ENCODE measurements around the gene CPNE6. TPM values are rescaled to one million over a fixed set of nuclear protein-coding genes. Genes with fewer than 3 reads are reported as not detected.

The CPNE6 gene
- polyA plus RNA-seq, 3 donors: not detected

DNA sequence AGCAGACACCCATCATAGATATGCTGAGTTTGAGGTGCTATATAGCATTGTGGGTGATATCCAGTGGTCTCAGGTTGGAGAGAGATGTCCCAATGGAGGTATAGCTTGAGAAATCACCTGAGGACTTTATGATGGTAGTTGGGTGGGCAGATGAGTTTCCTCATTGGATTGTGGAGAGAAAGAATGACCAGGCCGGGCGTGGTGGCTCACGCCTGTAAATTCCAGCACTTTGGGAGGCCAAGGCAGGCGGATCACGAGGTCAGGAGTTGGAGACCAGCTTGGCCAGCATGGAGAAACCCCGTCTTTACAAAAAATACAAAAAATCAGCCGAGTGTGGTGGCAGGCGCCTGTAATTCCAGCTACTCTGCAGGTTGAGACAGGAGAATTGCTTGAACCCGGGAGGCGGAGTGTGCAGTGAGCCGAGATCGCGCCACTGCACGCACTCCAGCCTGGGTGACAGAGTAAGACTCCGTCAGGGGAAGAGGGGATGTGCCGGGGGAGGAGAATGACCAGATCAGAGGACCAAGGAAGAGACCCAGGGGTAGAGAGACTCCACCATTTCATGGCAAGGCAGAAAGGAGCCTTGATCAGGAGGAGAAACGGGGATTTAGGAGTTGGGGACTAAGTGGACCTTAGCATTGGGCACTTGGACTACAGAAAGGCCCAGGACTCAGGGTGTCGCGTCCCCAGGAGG, 22.0 kb downstream of the CPNE6 start:
- H3K36me3 Mint-ChIP-seq: peaks cover 12 to 17% of the 10 kb centered on the region in 2 donors
- H3K27ac Mint-ChIP-seq: peak overlapping the region; percentile 85 to 95 (median 89)
- peaks cover 45% of the 10 kb centered on the region for H3K4me1 Mint-ChIP-seq
- Histone ChIP-seq H3K4me2 (replicated peaks; ENCODE audit: extremely low read depth, low read length, poor library complexity, severe bottlenecking) (peak overlapping the region; percentile 98), H3K9me3 (replicated peaks in 1 of 2; ENCODE audit: control insufficient read depth in 1 of 2, insufficient read depth in 1 of 2, low read length in 2 of 2) (no peaks in the 10 kb centered on the region), H2AFZ (ENCODE audit: insufficient read depth, low read depth, low read length, poor library complexity, severe bottlenecking) (peak overlapping the region; percentile 89), H3K27ac (ENCODE audit: low read depth in 1 of 2, low read length in 2 of 2) (peak overlapping the region; percentile 68 to 92), H3K36me3 (replicated peaks in 1 of 2; ENCODE audit: control insufficient read depth in 1 of 2, insufficient read depth in 2 of 2, low read length in 2 of 2) (peaks cover 5 to 12% of the 10 kb centered on the region in 2 donors), H3K4me1 (ENCODE audit: control insufficient read depth in 1 of 2, insufficient read depth in 2 of 2, low read length in 2 of 2) (peaks cover 36 to 49% of the 10 kb centered on the region in 2 donors), H3K4me3 (replicated peaks in 1 of 3; ENCODE audit: low read depth in 2 of 3, low read length in 3 of 3) (peak overlapping the region in 2 of 3 experiments; percentile 64 to 98), H3K79me2 (ENCODE audit: insufficient read depth, low read length) (peaks cover 34% of the 10 kb centered on the region), H3K27me3 (ENCODE audit: control insufficient read depth in 2 of 2, insufficient read depth in 2 of 2, low read length in 2 of 2) (no peaks in the 10 kb centered on the region), H3K9ac (ENCODE audit: insufficient read depth, low read length, poor library complexity, severe bottlenecking) (peak overlapping the region; percentile 6), H4K20me1 (ENCODE audit: insufficient read depth, low read length) (peaks cover 10% of the 10 kb centered on the region)
- no peak for DNase-seq
- peak overlapping the region; percentile 96 to 97 for H3K4me3 Mint-ChIP-seq
- 88% methylated on average over 17 of the region's 19 CpGs for WGBS (ENCODE audit: insufficient coverage)
- intact Hi-C loops (cut with micrococcal nuclease): no loop called here
- peaks cover 0 to 2% (median 0%) of the 10 kb centered on the region in 3 donors for H3K27me3 Mint-ChIP-seq (ENCODE audit: low read depth in 3 of 3)
- TF ChIP-seq, protein P1, sequence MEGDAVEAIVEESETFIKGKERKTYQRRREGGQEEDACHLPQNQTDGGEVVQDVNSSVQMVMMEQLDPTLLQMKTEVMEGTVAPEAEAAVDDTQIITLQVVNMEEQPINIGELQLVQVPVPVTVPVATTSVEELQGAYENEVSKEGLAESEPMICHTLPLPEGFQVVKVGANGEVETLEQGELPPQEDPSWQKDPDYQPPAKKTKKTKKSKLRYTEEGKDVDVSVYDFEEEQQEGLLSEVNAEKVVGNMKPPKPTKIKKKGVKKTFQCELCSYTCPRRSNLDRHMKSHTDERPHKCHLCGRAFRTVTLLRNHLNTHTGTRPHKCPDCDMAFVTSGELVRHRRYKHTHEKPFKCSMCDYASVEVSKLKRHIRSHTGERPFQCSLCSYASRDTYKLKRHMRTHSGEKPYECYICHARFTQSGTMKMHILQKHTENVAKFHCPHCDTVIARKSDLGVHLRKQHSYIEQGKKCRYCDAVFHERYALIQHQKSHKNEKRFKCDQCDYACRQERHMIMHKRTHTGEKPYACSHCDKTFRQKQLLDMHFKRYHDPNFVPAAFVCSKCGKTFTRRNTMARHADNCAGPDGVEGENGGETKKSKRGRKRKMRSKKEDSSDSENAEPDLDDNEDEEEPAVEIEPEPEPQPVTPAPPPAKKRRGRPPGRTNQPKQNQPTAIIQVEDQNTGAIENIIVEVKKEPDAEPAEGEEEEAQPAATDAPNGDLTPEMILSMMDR (IDR thresholded peaks at IDR 0.05): no peak
- H3K9me3 Mint-ChIP-seq: peaks cover 0 to 3% (median 0%) of the 10 kb centered on the region in 7 donors

DNA sequence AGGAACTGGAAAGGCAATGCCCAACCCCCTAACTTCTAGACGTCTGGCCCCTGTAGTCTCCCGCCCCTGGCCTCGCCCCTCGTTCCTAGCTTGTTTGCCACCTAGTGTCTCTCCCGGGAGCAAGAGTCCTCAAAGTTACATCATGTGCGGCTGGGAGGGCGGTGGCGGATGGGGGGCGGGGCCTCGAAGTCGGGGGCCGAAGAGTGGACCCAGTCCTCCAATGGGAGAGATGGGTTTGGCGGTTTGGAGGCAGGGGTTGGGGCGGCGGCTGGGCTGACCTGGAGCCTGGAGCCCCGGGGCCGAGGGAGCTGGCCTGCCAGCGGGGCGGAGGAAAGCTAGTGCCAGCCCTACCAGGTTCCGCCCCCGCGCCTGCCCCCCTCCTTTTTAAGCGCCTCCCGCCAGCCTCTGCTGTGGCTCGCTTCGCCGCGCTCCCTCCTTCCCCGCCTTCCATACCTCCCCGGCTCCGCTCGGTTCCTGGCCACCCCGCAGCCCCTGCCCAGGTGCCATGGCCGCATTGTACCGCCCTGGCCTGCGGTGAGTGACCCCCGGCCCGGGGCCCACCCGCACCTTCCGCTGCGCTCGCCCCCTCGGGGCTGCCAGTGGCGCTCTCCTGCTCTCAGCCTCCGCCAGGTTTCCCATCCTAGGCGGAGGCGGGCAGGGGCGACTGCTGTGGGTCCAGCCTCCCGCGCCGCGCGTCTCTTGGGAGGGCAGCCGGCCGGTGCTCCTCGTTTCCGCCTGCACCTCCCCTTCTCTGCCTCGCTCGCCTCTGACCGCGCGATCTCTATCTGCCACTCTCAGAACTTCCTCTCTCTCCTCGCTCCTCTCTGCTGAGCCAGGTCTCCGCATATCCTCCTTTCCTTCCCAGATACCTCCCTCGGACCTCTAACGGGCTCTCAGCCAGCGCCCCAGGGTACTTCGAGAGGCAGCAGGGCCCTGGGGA, 22.8 kb downstream of the CPNE6 start, which contains the start of gene PCK2:
Gene PCK2, plus strand, starts transcription at position 411 of the 940 bp plus-strand sequence. Its CDS starts 95 bp downstream, at position 506.
- peak within 1 kb of the TSS; percentile 96 to 97 for H3K4me3 Mint-ChIP-seq
- Histone ChIP-seq H3K9ac (ENCODE audit: insufficient read depth, low read length, poor library complexity, severe bottlenecking) (peak within 1 kb of the TSS; percentile 90), H3K4me3 (replicated peaks in 1 of 3; ENCODE audit: low read depth in 2 of 3, low read length in 3 of 3) (peak within 1 kb of the TSS; percentile 64 to 98 (median 72)), H3K9me3 (replicated peaks in 1 of 2; ENCODE audit: control insufficient read depth in 1 of 2, insufficient read depth in 1 of 2, low read length in 2 of 2) (no peaks in the 10 kb centered on the region), H3K27ac (ENCODE audit: low read depth in 1 of 2, low read length in 2 of 2) (peak within 1 kb of the TSS; percentile 68 to 92), H3K27me3 (ENCODE audit: control insufficient read depth in 2 of 2, insufficient read depth in 2 of 2, low read length in 2 of 2) (no peaks in the 10 kb centered on the region), H3K36me3 (replicated peaks in 1 of 2; ENCODE audit: control insufficient read depth in 1 of 2, insufficient read depth in 2 of 2, low read length in 2 of 2) (peaks cover 9 to 20% of the 10 kb centered on the region in 2 donors), H2AFZ (ENCODE audit: insufficient read depth, low read depth, low read length, poor library complexity, severe bottlenecking) (peak within 1 kb of the TSS; percentile 89), H3K4me1 (ENCODE audit: control insufficient read depth in 1 of 2, insufficient read depth in 2 of 2, low read length in 2 of 2) (peaks cover 43 to 58% of the 10 kb centered on the region in 2 donors), H4K20me1 (ENCODE audit: insufficient read depth, low read length) (peaks cover 17% of the 10 kb centered on the region), H3K79me2 (ENCODE audit: insufficient read depth, low read length) (peaks cover 34% of the 10 kb centered on the region), H3K4me2 (replicated peaks; ENCODE audit: extremely low read depth, low read length, poor library complexity, severe bottlenecking) (peak within 1 kb of the TSS; percentile 98)
- WGBS (ENCODE audit: insufficient coverage): under 1% methylated on average over 56 of the region's 68 CpGs
- peaks cover 50% of the 10 kb centered on the region for H3K4me1 Mint-ChIP-seq
- peaks cover 0 to 3% (median 0%) of the 10 kb centered on the region in 7 donors for H3K9me3 Mint-ChIP-seq
- peak within 1 kb of the TSS; percentile 89 to 95 (median 93) for H3K27ac Mint-ChIP-seq
- TF ChIP-seq, protein P1 (IDR thresholded peaks at IDR 0.05): no peak
- peaks cover 15 to 22% of the 10 kb centered on the region in 2 donors for H3K36me3 Mint-ChIP-seq
- intact Hi-C loops (cut with micrococcal nuclease): loop anchor here in 1 of 2 donors (2.0 kb wide), 1 partner anchor 15 kb away; no protein-coding TSS in a partner anchor
- H3K27me3 Mint-ChIP-seq (ENCODE audit: low read depth in 3 of 3): peaks cover 0 to 2% (median 1%) of the 10 kb centered on the region in 3 donors
- peak; percentile 79 to 85 (median 81) for DNase-seq
